Nucleus accumbens (tissue), 56 donors: ENCODE data around the gene SCN1B.
"Not testable (repeated sequence)": the region's sequence is repeated elsewhere in the genome, so short reads cannot be mapped to it uniquely, and the experiment has no call there.

Source experiments
- DNase-seq, 56 donors: peaks; one replicate each; lab custom pipeline; 2025; lab: John Stamatoyannopoulos, UW

Gene SCN1B

GRCh38 chr19:35015270-35015953 is 14.9 kb upstream of the SCN1B start:
- no peak for DNase-seq

GRCh38 chr19:35015954-35016351 is 14.3 kb upstream of the SCN1B start:
- DNase-seq, result no peak

- DNase-seq, result peak in 9 of 56 donors; percentile 7 to 46 (median 14)
These were observed 12.8 kb upstream of the SCN1B start for GRCh38 chr19:35017507-35017906.

- no peak for DNase-seq
These were observed 11.9 kb upstream of the SCN1B start for GRCh38 chr19:35018379-35018778.

- no peak for DNase-seq
These were observed 11.1 kb upstream of the SCN1B start for GRCh38 chr19:35019144-35019543.

- no peak for DNase-seq
These were observed 9.3 kb upstream of the SCN1B start for GRCh38 chr19:35021016-35021415.

DNA sequence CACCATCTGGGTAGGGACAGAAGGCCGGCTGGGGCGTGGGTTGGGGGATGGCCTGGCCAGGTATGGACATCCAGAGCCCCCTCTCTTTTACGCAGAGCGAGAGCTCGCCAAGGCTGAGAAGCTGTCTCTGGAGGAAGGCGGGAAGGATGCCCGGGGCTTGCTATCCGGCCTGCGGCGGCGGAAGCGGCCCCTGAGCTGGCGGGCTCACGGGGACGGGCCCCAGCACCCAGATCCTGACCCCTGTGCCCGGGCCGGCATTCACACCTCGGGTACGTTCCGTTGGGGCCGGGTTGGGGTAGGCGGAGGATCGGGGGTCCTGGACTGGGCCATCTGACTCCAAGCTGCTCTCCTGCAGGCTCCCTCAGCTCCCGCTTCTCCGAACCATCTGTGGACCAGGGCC is 8.7 kb upstream of the SCN1B start:
- DNase-seq, result no peak

DNA sequence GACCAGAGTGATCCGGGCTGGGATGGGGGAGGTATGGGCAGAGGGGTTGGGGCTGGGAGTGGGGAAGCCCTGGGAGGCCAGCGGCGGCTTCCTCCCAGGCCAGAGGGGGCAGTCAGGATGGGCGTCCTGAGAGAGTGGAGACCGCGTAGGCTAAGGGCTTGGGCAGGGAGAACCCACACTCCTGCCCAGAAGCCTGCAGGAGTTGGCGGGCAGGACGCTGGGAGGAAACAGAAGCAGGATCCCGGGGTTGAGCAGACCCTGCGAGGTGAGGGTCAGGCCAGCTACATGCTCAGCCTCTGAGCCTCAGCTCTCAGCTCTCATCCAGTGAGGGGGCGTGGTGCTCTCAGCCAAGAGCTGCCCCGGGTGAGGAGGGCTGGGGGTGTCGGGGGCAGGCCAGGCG is 7.8 kb upstream of the SCN1B start:
- no peak for DNase-seq

DNA sequence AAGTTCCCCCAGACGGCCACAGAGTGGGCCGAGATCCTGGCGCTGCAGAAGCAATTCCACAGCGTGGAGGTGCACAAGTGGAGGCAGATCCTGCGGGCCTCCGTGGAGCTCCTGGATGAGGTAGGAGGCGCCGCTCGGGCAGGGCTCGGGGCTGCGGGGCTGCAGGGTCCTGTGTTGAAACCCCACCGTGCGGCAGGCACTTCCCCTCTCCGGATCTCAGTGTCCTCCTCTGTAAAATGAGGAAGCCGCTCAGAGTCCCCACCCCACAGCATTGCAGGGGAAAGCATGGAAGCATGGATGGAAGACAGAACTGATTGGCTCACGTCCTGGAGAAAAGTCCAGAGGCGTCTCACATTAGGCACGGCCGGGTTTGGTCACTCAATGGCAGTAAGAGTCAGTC is 6.8 kb upstream of the SCN1B start:
- DNase-seq, result peak in 1 of 56 donors; percentile 28

DNA sequence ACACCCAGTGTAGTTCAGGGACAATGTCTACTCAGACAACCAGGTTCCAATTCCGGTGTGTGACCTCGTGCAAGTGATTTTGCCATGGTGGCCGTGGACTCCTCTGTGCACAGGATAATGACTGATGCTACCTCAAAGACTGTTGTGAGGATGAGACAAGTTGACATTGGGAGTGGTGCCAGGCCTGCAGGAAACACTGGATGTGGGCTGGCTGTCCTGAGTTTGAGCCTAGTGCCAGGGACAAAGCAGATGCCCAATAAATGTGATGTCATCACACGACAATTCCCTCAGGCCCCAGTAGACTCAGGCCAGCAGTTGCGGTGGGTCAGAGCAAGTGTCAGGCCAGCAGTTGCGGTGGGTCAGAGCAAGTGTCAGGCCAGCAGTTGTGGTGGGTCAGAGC is 6.2 kb upstream of the SCN1B start:
- no peak for DNase-seq

- no peak for DNase-seq
These were observed 4.3 kb upstream of the SCN1B start for GRCh38 chr19:35025969-35026368.

GRCh38 chr19:35026418-35026817 is 3.9 kb upstream of the SCN1B start:
- no peak for DNase-seq

DNA sequence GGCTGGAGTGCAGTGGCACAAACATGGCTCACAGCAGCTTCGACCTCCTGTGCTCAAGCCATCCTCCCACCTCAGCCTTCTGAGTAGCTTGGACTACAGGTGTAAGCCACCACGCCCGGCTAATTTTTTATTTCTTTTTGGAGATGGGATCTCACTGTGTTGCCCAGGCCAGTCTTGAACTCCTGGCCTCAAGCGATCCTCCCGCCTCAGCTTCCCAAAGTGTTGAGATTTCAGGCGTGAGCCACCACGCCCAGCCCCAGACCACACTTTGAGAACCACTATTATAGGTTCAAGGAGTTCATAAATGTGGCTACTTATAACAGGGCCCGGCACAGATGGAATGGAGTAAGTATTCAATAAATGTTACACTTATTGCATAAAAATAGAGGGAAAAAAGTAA is 3.3 kb upstream of the SCN1B start:
- DNase-seq, result no peak

DNA sequence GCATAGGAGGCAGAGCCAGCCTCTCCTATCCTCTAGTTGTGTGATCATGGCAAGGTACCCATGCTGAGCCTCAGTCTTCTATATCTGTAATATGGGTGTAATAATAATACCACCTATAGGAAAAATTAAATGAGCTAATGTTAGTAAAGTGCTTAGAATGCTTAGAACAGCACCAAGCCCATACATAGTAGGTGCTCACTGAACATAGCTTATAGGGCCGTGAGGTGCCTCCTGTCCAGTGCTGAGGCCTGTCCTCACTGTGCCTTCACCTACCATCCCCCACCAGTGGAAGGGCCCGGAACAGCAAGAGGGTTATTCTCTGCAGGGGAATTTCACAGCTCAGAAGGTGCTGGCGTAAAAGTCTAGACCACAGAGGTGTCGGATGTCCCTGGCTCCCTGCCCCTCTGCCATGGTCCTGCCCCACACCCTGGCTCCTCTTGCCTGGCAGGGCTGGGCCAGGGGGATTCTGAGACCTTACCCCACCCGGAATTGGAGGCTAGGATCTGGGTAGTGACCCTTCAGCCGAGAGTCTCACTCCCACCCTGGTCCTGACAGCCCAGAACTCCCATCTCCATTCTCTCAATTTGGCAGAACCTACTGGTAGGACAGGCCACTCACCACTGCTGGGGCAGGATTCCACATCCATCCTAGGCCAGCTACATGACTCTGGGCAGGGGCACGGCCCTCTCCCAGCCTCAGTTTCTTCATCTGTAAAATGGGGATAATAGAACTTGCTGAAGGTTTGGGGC is 2.2 kb upstream of the SCN1B start:
- no peak for DNase-seq

DNA sequence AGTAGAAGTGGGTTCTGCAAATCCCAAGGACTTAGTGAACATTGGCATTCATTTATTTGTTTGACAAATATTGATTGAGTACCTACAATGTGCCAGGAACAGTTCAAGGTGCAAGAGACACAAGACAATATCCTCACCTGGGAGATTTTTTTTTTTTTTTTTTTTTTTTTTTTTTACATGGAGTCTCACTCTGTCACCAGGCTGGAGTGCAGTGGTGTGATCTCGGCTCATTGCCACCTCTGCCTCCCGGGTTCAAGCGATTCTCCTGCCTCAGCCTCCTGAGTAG is 1.7 kb upstream of the SCN1B start:
- not testable (repeated sequence) for DNase-seq

- DNase-seq, result not testable (repeated sequence)
These were observed 964 bp upstream of the SCN1B start for GRCh38 chr19:35029275-35029736.

DNA sequence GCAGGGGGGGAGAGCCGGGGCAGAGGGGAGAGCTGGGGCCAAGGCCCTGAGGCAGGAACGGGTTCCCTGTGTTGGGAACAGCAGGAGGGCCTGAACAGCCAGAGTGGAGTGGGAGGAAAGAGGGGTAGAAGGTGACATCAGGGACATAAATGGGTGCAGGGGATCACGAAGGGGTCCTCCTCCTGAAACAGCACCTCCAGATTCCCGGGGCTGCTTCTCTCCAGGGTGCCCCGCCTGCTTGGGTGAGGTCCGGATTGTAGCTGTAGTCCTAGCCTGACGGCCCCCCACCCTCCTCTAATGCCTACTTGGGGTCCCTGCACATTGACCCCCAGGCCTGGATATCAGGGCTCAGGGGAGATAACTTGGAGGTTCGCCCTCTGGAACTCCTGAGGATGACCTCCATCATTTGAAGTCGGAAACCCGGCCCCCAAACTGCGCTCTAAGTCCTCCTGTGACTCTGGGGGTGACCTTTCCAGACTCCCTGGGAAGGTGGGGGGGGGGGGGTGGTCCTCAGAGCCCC is 473 bp upstream of the SCN1B start:
- no peak for DNase-seq

DNA sequence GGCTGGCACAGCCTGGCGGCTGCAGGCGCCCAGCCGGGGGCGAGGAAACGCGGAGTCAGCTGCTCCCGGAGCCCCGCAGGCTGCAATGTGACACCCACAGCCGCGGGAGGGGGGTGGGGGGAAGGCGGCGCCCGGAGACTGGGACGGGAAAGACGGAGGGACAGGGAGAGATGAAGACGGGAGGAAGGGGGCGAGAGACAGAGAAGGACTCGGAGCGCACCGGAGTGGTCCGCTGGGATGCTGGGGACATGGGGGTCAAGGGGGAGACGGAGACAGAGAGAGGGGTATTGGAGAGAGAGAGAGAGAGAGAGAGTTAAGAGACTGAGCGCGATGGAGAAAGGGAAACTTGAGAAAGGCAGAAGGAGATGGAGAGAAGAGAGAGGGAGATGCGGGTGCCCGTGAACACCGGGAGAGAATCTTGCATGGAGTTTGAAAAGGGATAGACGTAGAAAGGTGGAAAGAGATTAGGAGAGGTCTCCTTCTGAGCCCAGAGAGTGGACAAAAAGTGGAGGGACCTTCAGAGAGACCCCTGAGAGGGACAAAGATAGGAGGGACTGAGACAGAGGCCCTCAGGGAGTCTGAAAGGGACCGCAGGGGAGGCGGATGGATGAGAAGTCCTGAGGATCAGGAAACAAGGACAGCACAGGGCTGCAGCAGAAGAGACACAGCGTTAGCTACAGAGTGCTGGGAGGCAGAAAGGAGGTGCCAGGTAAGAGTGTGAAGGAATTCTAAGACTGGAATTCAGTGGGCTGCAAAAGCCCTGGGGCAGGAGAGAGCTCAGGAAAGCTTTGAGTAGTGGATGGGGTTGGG is 1.0 kb downstream of the SCN1B start:
- DNase-seq, result peak in 32 of 56 donors; percentile 5 to 65 (median 29)

DNA sequence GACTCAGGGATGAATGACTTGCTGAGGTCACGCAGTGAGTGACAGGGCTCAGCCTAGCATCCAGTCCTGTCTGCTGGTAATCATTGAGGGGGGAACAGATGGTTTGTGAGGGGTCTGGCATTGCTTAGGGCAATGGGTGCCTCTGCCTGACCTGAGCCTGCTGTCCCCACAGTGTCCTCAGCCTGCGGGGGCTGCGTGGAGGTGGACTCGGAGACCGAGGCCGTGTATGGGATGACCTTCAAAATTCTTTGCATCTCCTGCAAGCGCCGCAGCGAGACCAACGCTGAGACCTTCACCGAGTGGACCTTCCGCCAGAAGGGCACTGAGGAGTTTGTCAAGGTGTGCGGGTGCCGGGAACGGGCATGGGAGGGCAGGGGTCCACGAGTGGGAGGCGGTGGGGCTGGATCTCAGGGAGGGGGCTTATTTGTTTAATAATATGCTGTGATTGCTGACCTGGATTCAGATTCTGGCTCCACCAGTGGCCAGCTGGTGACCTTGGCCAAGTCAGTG is 2.1 kb downstream of the SCN1B start:
- DNase-seq, result no peak

GRCh38 chr19:35033067-35034004 is 3.1 kb downstream of the SCN1B start:
- no peak for DNase-seq
